DND-41 (cell line): ENCODE results near the gene FRZB.

Source experiments
- ATAC-seq: fragments of 200-7000 bp; cut with Tn5 transposase; 3 replicates; pipeline ENCODE4 v1.9.1; 2021; ENCODE audit warnings: low read depth; ENCODE audit not compliant: insufficient read depth
- DNase-seq: peaks from one replicate; pipeline ENCODE4 v3.0.0-alpha.2; 2020
- H2AFZ ChIP-seq: 2 replicates; pipeline ENCODE4 v1.6.0; 2012; ENCODE audit warnings: low read depth, low read length
- H3K27ac ChIP-seq: 2 replicates; pipeline ENCODE4 v1.5.1; 2012; ENCODE audit warnings: low read length, inconsistent platforms
- H3K27me3 ChIP-seq: fragments of 200-600 bp; sonication (generic); 2 replicates; pipeline ENCODE4 v1.6.0; 2012; ENCODE audit warnings: low read length, mild to moderate bottlenecking, inconsistent platforms; ENCODE audit not compliant: insufficient read depth, poor library complexity
- H3K36me3 ChIP-seq: 2 replicates; pipeline ENCODE4 v1.5.1; 2012; ENCODE audit warnings: low read length, inconsistent platforms; ENCODE audit not compliant: insufficient read depth
- H3K4me1 ChIP-seq: 2 replicates; pipeline ENCODE4 v1.5.1; 2012; ENCODE audit warnings: mild to moderate bottlenecking, low read length; ENCODE audit not compliant: insufficient read depth
- H3K4me2 ChIP-seq: 2 replicates; pipeline ENCODE4 v1.6.0; 2012; ENCODE audit warnings: mild to moderate bottlenecking, moderate library complexity, low read length, inconsistent platforms; ENCODE audit not compliant: insufficient read depth
- H3K4me3 ChIP-seq, 2 experiments: fragments of 200-600 bp in 1 of 2; shearing (Covaris generic) in 1 of 2; 2 replicates each; pipeline ENCODE4 v1.5.1; 2012 to 2016; ENCODE audit warnings: inconsistent platforms in 2 of 2, low read length in 2 of 2, mild to moderate bottlenecking in 2 of 2, low read depth in 1 of 2, moderate library complexity in 1 of 2
- H3K79me2 ChIP-seq: 2 replicates; pipeline ENCODE4 v1.6.0; 2012; ENCODE audit warnings: low read length, inconsistent platforms; ENCODE audit not compliant: insufficient read depth
- H3K9ac ChIP-seq: 2 replicates; pipeline ENCODE4 v1.6.0; 2012; ENCODE audit warnings: low read depth, mild to moderate bottlenecking, inconsistent platforms, low read length, moderate library complexity
- H3K9me3 ChIP-seq: 2 replicates; pipeline ENCODE4 v1.5.1; 2012; ENCODE audit warnings: low read length, moderate library complexity, mild to moderate bottlenecking, inconsistent platforms; ENCODE audit not compliant: insufficient read depth, severe bottlenecking
- H4K20me1 ChIP-seq: 2 replicates; pipeline ENCODE4 v1.6.0; 2012; ENCODE audit warnings: low read length; ENCODE audit not compliant: insufficient read depth
- CTCF ChIP-seq: IDR thresholded peaks from 2 replicates; pipeline ENCODE4 v1.5.1; 2012; ENCODE audit warnings: borderline replicate concordance, low read length, moderate library complexity, mild to moderate bottlenecking; ENCODE audit not compliant: poor library complexity, severe bottlenecking; ENCODE audit errors: extremely low read depth
- EZH2 ChIP-seq: IDR thresholded peaks from 3 replicates; pipeline ENCODE4 v1.6.1; 2012; ENCODE audit warnings: borderline replicate concordance, low read depth, mild to moderate bottlenecking, moderate library complexity, low read length, inconsistent platforms; ENCODE audit not compliant: severe bottlenecking

The FRZB gene

GRCh38 chr2:182891611-182892010 lies 25.2 kb upstream of the FRZB start:
- H3K27ac ChIP-seq = no peak overlapping the region
- no peaks in the 10 kb centered on the region for H3K4me1 ChIP-seq
- H2AFZ ChIP-seq = no peak overlapping the region
- no peaks in the 10 kb centered on the region for H3K79me2 ChIP-seq
- no peak overlapping the region for H3K4me3 ChIP-seq
- H3K27me3 ChIP-seq = no peaks in the 10 kb centered on the region
- H3K9ac ChIP-seq = no peak overlapping the region
- no peaks in the 10 kb centered on the region for H3K9me3 ChIP-seq
- H3K36me3 ChIP-seq = no peaks in the 10 kb centered on the region
- ATAC-seq = no peak
- H4K20me1 ChIP-seq = no peaks in the 10 kb centered on the region
- H3K4me2 ChIP-seq = no peak overlapping the region
- no peak for TF ChIP-seq CTCF
- TF ChIP-seq EZH2 = no peak
- no peak for DNase-seq

GRCh38 chr2:182890773-182891378 lies 24.4 kb upstream of the FRZB start:
- Histone ChIP-seq H3K9me3 (no peaks in the 10 kb centered on the region), H2AFZ (no peak overlapping the region), H3K4me3 (no peak overlapping the region), H3K27ac (no peak overlapping the region), H3K79me2 (no peaks in the 10 kb centered on the region), H3K4me2 (no peak overlapping the region), H3K9ac (no peak overlapping the region), H3K4me1 (no peaks in the 10 kb centered on the region), H3K27me3 (no peaks in the 10 kb centered on the region), H4K20me1 (no peaks in the 10 kb centered on the region), H3K36me3 (no peaks in the 10 kb centered on the region)
- DNase-seq (no peak), ATAC-seq (no peak)
- no peak for TF ChIP-seq CTCF
- no peak for TF ChIP-seq EZH2

GRCh38 chr2:182890305-182890704 lies 23.9 kb upstream of the FRZB start:
- Histone ChIP-seq H3K4me1 (no peaks in the 10 kb centered on the region), H3K27ac (no peak overlapping the region), H3K36me3 (no peaks in the 10 kb centered on the region), H3K9me3 (no peaks in the 10 kb centered on the region), H3K4me3 (no peak overlapping the region), H3K4me2 (no peak overlapping the region), H3K9ac (no peak overlapping the region), H3K79me2 (no peaks in the 10 kb centered on the region), H2AFZ (no peak overlapping the region), H4K20me1 (no peaks in the 10 kb centered on the region), H3K27me3 (no peaks in the 10 kb centered on the region)
- no peak for TF ChIP-seq EZH2
- no peak for TF ChIP-seq CTCF
- ATAC-seq (no peak), DNase-seq (no peak)
